ENCODE data around the gene DDTL.
"Not testable (repeated sequence)": the region's sequence is repeated elsewhere in the genome, so short reads cannot be mapped to it uniquely, and the experiment has no call there.

DDTL gene

GRCh38 chr22:23970201-23970641, 3.5 kb downstream of the DDTL start:
- no peak for DNase-seq (ENCODE audit: low read depth, low spot score)

GRCh38 chr22:23970816-23971486, 4.3 kb downstream of the DDTL start:
- no peak for DNase-seq (ENCODE audit: low read depth, low spot score)

- not testable (repeated sequence) for DNase-seq (ENCODE audit: low read depth, low spot score)
These were observed 5.2 kb downstream of the DDTL start for GRCh38 chr22:23971927-23972326.

GRCh38 chr22:23974345-23974744, 7.7 kb downstream of the DDTL start, which contains the start of gene DDT:
Gene DDT, minus strand, starts transcription at chr22:23974441. Its CDS starts 27 bp downstream, at chr22:23974414.
- not testable (repeated sequence) for DNase-seq (ENCODE audit: low read depth, low spot score)

- DNase-seq (ENCODE audit: low read depth, low spot score), result not testable (repeated sequence)
These were observed 8.2 kb downstream of the DDTL start for GRCh38 chr22:23974836-23975352.

GRCh38 chr22:23977304-23977703, 10.6 kb downstream of the DDTL start:
- not testable (repeated sequence) for DNase-seq (ENCODE audit: low read depth, low spot score)

- DNase-seq (ENCODE audit: low read depth, low spot score), result not testable (repeated sequence)
These were observed 13.0 kb downstream of the DDTL start, which contains the start of gene GSTT2 for GRCh38 chr22:23979557-23980240. Gene GSTT2, plus strand, starts transcription at chr22:23980134.

GRCh38 chr22:23980567-23980966, 13.9 kb downstream of the DDTL start:
- not testable (repeated sequence) for DNase-seq (ENCODE audit: low read depth, low spot score)

GRCh38 chr22:23984430-23984829, 17.7 kb downstream of the DDTL start:
- no peak for DNase-seq (ENCODE audit: low read depth, low spot score)

GRCh38 chr22:23986089-23986488, 19.4 kb downstream of the DDTL start:
- DNase-seq (ENCODE audit: low read depth, low spot score), result not testable (repeated sequence)

- DNase-seq (ENCODE audit: low read depth, low spot score), result not testable (repeated sequence)
These were observed 20.0 kb downstream of the DDTL start for GRCh38 chr22:23986538-23987178.

GRCh38 chr22:23989583-23990244, 23.0 kb downstream of the DDTL start:
- not testable (repeated sequence) for DNase-seq (ENCODE audit: low read depth, low spot score)

GRCh38 chr22:23993080-23993479, 26.4 kb downstream of the DDTL start:
- DNase-seq (ENCODE audit: low read depth, low spot score), result not testable (repeated sequence)

- DNase-seq (ENCODE audit: low read depth, low spot score), result not testable (repeated sequence)
These were observed 27.0 kb downstream of the DDTL start for GRCh38 chr22:23993581-23994177.

- DNase-seq (ENCODE audit: low read depth, low spot score), result no peak
These were observed 30.4 kb downstream of the DDTL start for GRCh38 chr22:23997092-23997491.

GRCh38 chr22:23999779-24000178, 33.1 kb downstream of the DDTL start:
- not testable (repeated sequence) for DNase-seq (ENCODE audit: low read depth, low spot score)

GRCh38 chr22:24001314-24001713, 34.6 kb downstream of the DDTL start:
- no peak for DNase-seq (ENCODE audit: low read depth, low spot score)

- no peak for DNase-seq (ENCODE audit: low read depth, low spot score)
These were observed 35.6 kb downstream of the DDTL start for GRCh38 chr22:24002272-24002671.

- DNase-seq (ENCODE audit: low read depth, low spot score), result no peak
These were observed 36.2 kb downstream of the DDTL start for GRCh38 chr22:24002851-24003250.

GRCh38 chr22:24003887-24004286, 37.2 kb downstream of the DDTL start:
- DNase-seq (ENCODE audit: low read depth, low spot score), result no peak

- DNase-seq (ENCODE audit: low read depth, low spot score), result no peak
These were observed 38.5 kb downstream of the DDTL start, which contains the start of gene GSTT4 for GRCh38 chr22:24005201-24005600. Gene GSTT4, minus strand, starts transcription at chr22:24005453. Its CDS starts 97 bp downstream, at chr22:24005356.

All from activated CD4-positive, CD25-positive, alpha-beta regulatory T cell treated with anti-CD3 and anti-CD28 coated beads, Interleukin-2, amount 50 U/mL, for 16 hours (primary cell).